GM12874 (cell line): ENCODE measurements around the gene EEA1.

ENCODE experiments used
- CTCF ChIP-seq: IDR thresholded peaks from 2 replicates; pipeline ENCODE4 v1.5.1; 2011; ENCODE audit warnings: low read depth, mild to moderate bottlenecking, control low read depth, low read length, moderate library complexity; ENCODE audit not compliant: insufficient read depth

EEA1 gene

GRCh38 chr12:92921877-92922276 lies 7.2 kb downstream of the EEA1 start:
- TF ChIP-seq CTCF = no peak

DNA sequence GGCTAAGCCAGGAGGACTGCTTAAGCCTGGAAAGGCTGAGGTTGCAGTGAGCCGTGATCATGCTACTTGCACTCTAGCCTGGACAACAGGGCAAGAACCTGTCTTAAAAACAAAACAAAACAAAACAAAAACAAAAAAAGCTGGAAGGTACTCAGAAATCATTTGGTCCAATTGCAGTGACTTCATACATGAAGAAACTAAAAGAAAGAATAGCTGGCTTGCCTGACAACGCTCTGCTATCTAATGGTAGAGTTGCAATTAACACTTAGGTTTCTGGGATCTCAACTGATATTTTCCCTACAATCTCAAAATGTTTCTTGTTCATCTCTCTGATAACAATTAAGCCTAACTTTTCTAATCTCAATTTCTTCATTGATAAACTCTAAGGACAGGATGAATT lies 13.7 kb downstream of the EEA1 start:
- TF ChIP-seq CTCF = no peak

DNA sequence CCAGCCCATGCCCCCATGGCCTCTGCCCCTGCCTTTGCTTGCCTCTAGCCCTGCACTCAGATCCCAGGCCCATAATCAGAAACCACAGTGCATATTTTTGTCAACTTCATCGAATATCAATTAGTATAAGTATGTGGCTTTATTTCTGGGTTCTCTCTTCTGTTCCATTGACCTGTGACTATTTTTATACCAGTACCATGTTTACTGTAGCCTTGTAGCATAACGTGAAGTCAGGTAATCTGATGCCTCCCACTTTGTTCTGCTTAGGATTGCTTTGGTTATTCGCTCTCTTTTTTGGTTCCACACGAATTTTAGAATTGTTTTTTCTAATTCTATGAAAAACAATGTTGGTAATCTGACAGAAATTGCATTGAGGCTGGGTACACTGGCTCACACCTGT lies 14.9 kb downstream of the EEA1 start:
- TF ChIP-seq CTCF = no peak

DNA sequence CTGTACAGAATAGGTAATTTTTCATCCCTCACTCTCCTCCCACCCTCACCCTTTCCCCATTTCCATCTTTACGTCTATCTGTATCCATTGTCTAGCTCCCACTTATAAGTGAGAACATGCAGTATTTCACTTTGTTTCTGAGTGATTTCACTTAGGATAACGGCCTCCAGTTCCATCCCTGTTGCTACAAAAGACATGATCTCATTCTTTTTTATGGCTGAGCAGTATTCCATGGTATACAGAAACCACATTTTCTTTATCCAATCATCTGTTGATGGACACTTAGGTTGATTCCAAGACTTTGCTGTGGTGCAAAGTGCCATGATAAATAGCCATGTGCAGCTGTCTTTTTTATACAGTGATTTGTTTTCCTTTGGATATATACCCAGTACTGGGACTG lies 16.4 kb downstream of the EEA1 start:
- TF ChIP-seq CTCF = no peak

DNA sequence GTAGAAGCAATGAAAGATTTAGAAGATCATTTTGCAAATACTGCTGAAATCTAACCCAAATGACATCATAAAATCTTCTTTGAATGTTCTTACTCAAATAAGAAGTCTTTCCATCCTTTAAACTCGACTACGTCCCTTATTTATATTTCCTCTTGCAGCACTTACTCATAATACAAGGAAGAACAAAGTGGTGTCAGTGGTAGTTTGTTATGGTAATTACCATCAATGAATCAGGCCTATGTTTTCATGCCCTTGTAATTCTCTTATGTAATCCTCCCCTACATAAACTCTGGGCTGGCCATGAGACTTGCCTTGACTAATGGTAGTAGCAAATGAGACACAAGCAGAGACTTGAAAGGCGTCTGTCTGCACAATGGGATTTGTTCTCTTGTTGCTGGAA lies 17.0 kb downstream of the EEA1 start:
- TF ChIP-seq CTCF = no peak

DNA sequence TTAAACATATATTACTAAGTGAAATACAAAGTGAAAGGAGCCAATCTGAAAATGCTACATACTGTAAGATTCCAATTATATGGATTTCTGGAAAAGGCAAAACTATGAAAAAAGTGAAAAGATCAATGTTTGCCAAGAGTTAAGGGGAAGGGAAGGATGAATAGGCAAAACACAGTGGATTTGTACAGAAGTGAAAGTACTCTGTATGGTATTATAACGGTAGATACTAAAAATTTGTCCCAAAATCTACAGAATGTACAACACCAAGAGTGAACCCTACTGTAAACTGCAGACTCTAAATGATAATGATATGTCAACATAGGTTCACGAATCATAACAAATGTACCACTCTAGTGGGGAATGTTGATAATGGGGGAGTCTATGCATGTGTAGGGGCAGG lies 17.8 kb downstream of the EEA1 start:
- TF ChIP-seq CTCF = no peak

GRCh38 chr12:92908108-92908507 lies 21.0 kb downstream of the EEA1 start:
- no peak for TF ChIP-seq CTCF
